Skeletal muscle cell (primary cell): ENCODE data around the gene AHCY.
"Not testable (repeated sequence)": the region's sequence is repeated elsewhere in the genome, so short reads cannot be mapped to it uniquely, and the experiment has no call there.

Source experiments
- DNase-seq: peaks from one replicate; pipeline ENCODE4 v3.0.0-alpha.2; 2010; ENCODE audit warnings: low read depth
- H3K4me3 ChIP-seq: 2 replicates; pipeline ENCODE4 v1.5.1; 2011; ENCODE audit warnings: low read depth, mild to moderate bottlenecking, control low read depth, low read length, moderate library complexity

AHCY gene

DNA sequence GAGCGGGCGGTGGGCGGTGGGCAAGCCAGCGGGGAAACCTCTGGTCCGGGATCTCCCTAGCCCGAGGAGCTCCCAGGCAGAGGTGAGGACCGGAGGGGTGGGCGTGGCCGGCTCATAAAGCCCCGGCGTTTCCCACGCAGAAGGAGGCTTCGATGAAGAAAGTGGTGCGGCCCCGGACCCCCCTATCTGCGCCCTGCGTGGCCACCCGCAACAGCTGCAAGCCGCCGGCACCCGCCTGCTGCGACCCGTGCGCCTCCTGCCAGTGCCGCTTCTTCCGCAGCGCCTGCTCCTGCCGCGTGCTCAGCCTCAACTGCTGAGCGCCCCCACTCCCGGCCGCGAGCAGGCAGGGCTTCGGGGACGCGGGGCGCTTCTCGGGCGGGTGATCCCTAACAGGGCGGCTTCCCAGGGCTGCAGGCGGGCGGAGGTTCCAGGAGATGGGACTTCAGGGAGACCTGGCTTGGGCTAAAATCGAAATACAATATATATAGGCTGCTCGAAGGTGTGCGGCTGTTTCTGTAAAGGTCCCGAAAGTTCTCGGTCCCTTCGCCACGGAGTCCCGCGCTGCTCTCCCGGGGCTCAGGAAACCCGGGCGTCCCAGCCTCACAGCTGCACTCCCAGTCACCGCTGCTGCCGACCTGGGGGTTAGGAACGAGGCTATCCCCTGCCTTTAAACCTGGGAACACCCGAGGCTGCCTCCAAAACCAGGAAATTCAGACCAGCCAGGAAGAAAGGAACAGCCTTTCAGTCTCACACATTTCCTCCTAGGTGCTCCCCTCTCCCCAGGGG, 34.1 kb downstream of the AHCY start:
- peak overlapping the region; percentile 38 for H3K4me3 ChIP-seq
- DNase-seq: no peak

DNA sequence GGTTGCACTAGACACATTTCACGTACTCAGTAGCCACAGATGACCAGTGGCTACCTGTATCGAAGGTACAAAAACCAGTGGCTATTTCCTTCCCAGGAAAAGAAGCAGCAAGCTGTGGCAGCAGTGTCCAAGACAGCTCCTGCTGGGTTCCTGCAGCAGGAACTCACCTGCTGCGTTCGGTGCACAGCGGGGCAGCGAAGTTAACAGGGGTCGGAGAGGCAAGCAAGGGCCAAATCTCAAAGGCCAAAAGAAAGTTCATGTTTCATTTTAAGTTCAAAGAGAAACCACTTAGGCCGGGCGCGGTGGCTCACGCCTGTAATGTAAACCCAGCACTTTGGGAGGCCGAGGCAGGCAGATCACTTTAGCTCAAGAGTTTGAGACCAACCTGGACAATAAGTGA, 35.0 kb downstream of the AHCY start:
- no peak overlapping the region for H3K4me3 ChIP-seq
- no peak for DNase-seq

DNA sequence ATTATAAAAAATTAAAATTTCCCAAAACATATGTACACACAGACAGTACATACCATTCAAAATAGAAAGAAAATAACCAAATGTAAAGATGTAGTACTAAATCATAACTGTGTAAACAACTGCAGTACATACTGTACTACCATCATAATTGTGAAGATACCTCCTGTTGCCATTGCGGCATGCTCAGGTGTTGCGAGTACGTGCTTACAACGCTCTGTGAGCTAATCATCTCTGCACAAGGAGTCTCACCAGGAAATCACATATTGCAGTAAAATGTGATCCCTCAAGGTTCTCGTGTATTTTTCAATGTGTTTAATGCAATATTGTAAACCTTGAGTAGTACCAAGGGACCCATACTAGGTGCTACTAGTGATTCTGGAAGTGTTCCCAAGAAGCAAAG, 39.0 kb downstream of the AHCY start:
- DNase-seq: no peak
- no peak overlapping the region for H3K4me3 ChIP-seq

DNA sequence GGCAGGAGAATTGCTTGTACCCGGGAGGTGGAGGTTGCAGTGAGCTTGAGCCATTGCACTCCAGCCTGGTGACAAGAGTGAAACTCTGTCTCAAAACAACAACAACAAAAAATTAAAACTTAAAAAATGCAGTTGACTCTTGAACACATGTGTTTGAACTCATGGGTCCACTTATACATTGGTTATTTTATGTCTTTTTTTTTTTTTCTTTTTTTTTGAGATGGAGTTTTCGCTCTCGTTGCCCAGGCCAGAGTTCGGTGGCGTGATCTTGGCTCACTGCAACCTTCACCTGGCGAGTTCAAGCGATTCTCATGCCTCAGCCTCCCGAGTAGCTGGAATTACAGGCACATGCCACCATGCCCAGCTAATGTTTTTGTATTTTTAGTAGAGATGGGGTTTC, 39.7 kb downstream of the AHCY start:
- not testable (repeated sequence) for H3K4me3 ChIP-seq, DNase-seq

DNA sequence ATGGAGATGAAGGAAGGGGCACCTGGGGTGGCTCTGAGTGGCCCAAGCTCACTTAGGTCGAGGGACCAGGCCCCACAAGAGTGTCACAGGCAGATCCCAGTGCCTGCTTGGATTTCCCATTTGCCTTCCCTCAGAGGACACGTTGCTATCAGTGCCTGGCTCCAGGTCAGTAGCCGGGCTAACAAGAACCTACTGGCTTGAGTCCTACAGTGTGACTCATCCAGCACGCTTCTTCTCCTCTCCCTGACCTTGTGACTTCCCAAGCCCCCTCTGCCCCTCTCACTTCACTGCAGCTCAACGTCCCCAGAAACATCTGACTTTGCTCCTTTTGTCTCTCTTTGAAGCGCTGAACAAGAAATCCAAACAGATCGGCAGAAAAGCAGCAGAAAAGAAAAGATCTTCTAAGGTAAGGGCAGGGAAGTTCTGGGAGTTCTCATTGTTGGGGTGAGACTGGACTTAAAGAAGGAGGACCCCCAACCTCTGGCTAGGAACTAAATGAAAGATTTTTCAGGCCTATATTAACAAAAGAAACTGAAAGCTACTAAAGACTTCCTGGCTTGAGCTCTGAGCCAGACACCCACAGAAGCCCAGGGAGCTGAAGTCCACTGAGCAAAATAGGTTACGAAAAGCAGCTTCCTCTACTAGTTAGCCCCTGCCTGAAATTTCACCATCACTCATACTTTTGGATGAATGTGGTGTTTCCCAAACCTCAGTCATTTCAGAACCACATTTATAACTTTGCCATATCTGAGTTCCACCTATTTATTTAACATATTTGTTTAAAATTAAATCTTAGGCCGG, 40.5 kb downstream of the AHCY start:
- no peak for DNase-seq
- H3K4me3 ChIP-seq: no peak overlapping the region

DNA sequence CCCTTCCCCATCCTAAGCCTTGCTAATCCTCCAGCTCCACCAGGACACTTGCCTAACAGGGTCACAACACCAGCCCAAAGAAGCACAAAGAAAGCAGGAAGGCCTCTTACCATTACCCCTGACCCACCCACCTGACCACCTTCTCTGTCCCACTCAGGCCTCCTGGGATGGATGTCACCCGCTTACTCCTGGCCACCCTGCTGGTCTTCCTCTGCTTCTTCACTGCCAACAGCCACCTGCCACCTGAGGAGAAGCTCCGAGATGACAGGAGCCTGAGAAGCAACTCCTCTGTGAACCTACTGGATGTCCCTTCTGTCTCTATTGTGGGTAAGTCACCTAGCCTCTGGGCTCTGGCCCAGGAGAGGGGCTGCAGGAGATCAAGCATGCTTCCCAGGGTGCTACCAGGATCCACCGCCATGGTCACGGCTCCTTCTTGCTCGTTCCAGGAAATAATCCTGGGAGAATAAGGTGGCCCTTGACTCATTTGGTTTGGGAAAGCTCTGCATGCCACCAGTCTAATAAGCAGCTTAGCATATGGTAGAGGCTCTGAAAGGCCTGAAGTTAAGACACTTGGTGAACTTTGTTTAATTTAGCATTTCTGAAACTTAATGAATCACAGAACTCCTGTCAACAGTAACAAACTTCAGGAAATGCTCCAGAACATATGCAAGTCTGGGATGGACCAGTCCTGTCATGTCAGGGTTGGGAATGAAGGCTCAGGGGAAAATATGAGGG, 42.8 kb downstream of the AHCY start:
- H3K4me3 ChIP-seq: no peak overlapping the region
- no peak for DNase-seq

DNA sequence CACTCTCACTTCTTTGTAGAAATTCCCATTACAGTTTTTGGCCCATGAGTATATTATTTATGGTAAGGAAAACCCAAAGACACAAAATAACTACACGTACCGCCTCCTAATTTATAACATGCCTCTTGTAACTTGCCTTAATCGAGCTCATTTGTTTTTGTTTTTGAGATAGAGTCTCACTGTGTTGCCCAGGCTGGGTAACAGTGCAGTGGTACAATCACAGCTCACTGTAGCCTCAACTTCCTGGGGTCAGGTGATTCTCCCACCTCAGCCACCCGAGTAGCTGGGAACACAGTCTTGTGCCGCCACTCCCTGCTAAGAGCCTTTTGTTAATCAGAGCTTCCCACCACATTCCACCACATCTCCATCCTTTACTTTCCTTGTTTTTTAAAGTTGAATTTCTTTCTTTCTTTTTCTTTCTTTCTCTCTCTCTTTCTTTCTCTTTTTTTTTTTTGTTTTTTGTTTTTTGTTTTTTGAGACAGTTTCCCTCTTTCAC, 46.5 kb downstream of the AHCY start:
- no peak for DNase-seq
- no peak overlapping the region for H3K4me3 ChIP-seq

DNA sequence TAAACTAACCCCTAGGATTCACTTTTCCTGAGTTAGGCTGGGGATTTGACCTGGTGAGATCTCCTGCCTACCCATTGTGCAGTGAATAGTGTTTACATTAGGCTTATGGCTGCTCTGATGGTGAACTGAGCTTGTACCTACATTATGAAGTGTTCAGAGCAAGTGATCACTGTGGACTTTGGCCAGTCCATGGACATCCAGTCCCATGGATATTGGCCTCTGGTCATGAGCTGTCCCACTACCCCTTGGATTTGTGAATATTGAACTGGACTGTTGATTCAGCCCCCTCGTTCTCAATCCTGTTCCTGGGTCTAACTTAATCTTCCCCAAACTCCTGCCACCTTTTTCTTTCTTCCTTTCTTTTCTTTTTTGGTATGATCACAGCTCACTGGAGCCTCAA, 48.2 kb downstream of the AHCY start:
- DNase-seq: no peak
- no peak overlapping the region for H3K4me3 ChIP-seq

DNA sequence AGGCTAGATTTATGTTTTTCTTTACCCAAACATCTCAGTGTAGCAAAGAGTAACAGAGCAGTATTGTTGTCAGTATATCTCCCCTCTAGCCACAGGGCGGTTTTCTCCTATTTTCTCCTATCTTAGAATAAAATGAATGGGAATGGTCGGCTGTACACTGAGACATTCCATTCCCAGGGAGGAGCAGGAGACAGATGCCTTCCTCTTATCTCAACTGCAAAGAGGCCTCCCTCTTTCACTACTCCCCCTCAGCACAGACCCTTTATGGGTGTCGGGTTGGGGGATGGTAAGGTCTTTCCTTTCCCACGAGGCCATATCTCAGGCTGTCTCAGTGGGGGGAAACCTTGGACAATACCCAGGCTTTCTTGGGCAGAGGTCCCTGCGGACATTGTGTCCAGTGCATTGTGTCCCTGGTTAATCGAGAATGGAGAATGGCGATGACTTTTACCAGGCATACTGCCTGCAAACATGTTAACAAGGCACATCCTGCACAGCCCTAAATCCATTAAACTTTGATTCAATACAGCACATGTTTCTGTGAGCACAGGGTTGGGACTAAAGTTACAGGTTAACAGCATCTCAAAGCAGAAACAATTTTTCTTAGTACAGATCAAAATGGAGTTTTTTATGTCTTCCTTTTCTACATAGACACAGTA, 50.6 kb downstream of the AHCY start:
- DNase-seq, H3K4me3 ChIP-seq: not testable (repeated sequence)

DNA sequence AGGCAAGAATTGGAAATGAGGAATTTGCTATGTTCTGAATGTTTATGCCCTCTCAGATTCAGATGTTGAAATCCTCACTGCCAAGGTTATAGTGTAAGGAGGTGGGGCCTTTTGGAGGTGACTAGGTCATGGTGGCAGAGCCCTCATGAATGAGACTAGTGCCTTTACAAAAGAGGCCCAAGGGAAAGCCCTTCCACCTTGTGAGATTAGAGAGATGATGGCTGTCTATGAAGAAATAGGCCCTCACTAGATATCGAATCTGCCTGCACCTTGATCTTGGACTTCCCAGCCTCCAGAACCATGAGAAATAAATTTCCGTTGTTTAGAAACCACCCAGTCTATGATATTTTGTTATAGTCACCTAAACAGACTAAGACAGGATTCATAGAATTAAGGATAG, 51.5 kb downstream of the AHCY start:
- no peak overlapping the region for H3K4me3 ChIP-seq
- no peak for DNase-seq

DNA sequence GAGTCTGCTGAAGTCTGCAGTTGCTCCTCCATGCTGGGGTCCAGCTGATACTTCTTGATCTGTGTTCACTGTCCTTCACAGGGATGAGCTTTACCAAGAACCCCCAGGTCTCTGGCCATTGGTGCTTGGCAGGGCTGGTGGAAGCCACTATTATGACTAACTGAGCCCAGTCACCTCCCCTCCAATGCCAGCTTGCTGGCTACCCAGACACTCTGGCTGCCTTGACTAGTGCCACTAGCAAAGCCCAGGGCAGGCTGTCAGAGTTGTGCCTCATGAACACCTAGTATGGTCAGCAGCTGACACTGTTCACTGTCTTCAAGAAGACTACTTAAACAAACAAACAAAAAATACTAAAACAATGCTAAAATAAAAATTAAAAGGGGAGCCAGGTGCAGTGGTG, 53.1 kb downstream of the AHCY start:
- no peak overlapping the region for H3K4me3 ChIP-seq
- DNase-seq: no peak

DNA sequence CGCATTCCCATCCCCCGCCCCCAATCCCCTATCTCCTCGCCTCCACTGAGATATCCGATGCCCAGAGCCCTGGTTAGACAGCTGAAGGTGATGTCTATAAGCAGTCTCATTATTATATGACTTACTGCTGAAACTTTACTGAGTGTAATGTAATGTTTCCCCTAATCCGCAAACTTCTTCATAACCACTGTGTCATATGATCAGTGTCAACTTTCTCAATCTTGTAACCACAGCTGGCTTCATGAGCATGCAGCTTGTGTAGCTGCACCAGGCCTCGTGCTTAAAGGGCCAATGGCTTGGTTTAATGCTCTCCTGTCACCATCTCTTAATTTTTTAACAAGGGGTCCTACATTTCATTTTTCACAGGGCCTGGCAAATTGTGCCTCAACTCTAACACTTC, 53.9 kb downstream of the AHCY start:
- DNase-seq: peak; percentile 45
- no peak overlapping the region for H3K4me3 ChIP-seq

DNA sequence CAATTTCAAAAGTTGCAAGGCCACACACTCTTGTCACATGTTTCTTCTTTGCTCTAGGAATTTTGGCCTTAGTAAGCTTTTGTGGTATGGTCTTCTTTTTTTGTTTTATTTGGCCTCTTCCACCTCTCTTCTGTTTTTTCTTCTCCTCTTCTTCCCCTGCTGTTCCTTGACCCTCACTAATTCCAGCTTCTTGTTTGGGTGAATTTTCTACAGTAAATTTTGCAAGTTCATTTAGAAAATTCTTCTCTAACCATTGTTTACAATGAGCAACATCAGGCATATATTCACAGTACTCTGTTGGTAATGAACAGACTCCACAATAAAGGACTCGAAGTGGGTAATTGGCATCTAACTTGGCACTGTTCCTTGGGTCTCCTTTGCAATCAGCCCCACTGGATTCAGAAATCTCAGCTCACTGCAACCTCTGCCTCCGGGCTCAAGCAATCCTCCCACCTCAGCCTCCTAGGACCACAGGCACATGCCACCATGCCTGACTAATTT, 57.0 kb downstream of the AHCY start:
- DNase-seq: no peak
- H3K4me3 ChIP-seq: no peak overlapping the region

DNA sequence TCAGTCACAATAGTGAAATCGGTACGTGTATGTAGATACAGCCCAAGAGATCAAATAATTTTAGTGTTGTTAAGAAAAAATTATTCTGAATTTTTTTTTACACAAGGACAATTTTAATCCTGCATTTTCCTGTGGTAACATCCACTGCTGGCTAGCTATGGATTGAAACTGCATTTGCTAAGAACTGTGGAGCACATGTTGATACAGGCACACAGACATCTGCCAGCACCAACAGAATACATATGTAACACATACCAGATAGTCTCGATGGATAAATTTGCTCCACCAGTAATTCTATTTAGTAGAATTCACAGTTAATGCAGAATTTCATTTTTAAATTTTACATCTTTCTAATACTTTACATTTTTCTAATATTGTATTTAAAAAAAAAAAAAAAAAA, 59.8 kb downstream of the AHCY start:
- H3K4me3 ChIP-seq: no peak overlapping the region
- DNase-seq: no peak

DNA sequence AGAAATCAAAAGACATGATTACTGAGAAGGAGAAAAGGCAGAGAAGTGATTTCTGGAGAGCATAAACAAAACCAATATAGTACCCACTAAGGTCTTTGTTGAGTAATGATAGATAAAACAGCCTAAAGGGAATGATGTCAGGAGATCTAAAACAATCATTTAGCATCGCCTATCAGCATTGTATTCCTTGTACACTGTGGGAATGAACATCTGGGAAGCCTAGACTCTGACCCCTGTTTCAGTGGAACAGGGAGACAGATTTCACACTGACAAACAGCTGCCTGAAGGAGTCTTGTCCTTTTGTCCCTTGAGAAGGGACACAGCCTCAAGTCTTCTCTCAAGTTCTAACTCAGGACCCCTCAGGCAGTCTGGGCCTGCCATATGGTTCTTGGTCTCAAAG, 60.3 kb downstream of the AHCY start:
- H3K4me3 ChIP-seq: no peak overlapping the region
- DNase-seq: no peak

DNA sequence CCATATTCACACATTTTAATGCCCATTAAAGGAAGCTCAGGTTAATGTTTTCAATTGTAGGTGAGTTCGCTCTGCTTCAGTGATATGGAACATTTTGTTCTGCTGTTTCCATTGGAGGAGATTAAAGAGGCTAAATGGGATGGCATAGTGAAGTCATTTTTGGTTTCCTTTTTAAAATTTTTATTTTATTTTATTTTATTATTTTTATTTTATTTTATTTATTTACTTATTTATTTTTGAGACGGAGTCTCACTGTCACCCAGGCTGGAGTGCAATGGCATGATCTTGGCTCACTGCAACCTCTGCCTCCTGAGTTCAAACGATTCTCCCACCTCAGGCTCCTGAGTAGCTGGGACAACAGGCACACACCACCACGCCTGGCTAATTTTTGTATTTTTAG, 61.1 kb downstream of the AHCY start:
- not testable (repeated sequence) for DNase-seq, H3K4me3 ChIP-seq

DNA sequence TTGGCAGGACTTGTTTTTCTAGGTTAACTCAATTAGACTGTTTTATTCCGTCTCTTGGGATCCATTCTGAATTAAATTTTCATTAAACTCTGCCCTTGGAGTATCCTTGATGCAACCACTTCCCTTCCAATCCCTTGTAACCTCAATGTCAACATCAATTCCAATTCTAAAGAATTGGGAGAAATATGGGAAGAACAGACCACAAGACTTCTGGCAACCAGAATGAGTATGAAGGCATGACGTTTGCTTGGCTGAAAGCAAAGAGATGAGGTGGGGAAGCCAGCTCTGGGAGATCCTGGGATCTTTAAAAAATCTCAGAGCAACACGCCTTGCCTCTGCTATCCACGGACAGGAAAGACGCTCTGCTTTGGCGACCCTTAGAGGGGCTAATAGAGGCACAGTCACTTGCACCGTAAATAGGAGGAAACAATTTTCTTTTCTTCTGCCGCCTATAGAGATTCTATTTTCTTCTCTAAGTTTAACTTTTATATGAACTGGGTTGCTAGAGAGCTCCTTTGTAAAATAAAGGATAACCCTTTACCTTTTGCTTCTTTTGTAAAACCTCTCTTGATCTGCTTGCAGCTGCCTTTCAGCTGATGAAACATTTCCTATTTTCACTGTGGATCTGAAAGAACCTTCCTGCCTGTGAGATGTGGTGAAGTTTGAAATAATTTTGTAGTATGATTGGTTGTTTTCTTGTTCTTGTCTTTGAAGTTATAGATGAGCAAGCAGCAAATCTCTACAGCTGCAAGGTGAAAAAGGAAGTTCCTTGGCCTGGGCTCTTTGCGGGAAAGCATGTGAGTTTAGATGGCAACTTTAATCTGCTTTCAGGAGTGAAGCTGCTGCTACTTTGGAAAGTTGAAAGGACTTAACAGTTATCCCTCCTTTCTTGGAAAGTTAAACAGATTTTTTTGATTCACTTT, 62.2 kb downstream of the AHCY start, which contains the start of gene ASIP:
TSS of gene ASIP (plus strand) at position 731 of the 923 bp plus-strand sequence. CDS start 18,952 bp downstream, outside the sequence.
- no peak for DNase-seq
- H3K4me3 ChIP-seq: no peak within 1 kb of the TSS

DNA sequence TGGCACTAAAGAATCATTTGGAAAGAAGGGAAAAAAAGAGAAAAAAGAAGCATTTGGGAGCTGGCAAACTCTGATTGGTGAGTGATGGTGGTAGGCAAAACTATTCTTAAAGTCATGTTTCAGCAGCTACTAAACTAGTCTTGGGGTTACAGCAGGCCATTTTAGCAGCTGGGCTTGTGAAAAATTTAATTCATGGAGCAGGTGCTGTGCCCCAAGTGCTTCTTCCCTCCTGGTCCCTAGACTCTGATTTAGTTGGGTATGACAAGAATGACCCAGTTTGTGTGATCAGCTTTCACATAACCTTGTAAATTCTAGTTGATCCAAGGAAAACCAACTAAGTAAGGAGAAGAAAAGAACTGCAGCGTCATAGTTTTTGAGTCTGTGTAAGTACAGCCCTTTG, 63.0 kb downstream of the AHCY start:
- no peak overlapping the region for H3K4me3 ChIP-seq
- no peak for DNase-seq
